K562 (cell line): Measurements from ENCODE around the gene MAZ. TPM values are rescaled to one million over a fixed set of nuclear protein-coding genes. Genes with fewer than 3 reads are reported as not detected.
A peak's percentile ranks its signal among the peaks of the same experiment; 100 is the strongest.

ENCODE experiments used
- ATAC-seq: fragments of 200-7000 bp; cut with Tn5 transposase; 3 replicates; pipeline ENCODE4 v1.9.1; 2020; ENCODE audit warnings: moderate library complexity
- BruUV-seq: library from RNA; stranded (reverse); fragments of 400-500 nt; replicated peaks from 2 replicates; lab custom pipeline; 2021; lab: Mats Ljungman, UMichigan
- CTCF ChIA-PET: fragments of 300-600 bp; formaldehyde crosslinking; extraction: SDS; loops from one replicate; lab custom pipeline; 2021; ENCODE audit warnings: low intra/inter-chr PET ratio; lab: Yijun Ruan, JAX
- POLR2A ChIA-PET: fragments of 300-600, 350-650 bp; sonication (Branson Sonifier 250); formaldehyde crosslinking; extraction: SDS; loops from one replicate; lab custom pipeline; 2021; ENCODE audit warnings: antibody characterized with exemption, inconsistent platforms; lab: Yijun Ruan, JAX
- DNase-seq, 4 experiments: peaks; one replicate each; pipeline versions ENCODE4 v3.0.0 to v3.0.0-alpha.2; 2011 to 2018; ENCODE audit warnings: low spot score in 3 of 4, mixed read lengths in 3 of 4; ENCODE audit errors: extremely low read depth in 1 of 4
- FAIRE-seq: peaks from 2 replicates; lab custom pipeline; 2011; peaks lifted over from hg19 to GRCh38; lab: Jason Lieb, UNC
- H2AFZ ChIP-seq: 2 replicates; pipeline ENCODE4 v1.6.0; 2011; ENCODE audit warnings: low read depth, low read length, control low read depth, inconsistent platforms
- H3K27ac ChIP-seq: fragments of 200-600 bp; 3 replicates; pipeline ENCODE4 v1.8.0; 2011; ENCODE audit warnings: low read depth, mild to moderate bottlenecking, control low read depth, inconsistent platforms, low read length, moderate library complexity, mixed read lengths; ENCODE audit errors: extremely low read depth
- H3K27me3 ChIP-seq, 2 experiments: fragments of 300-600 bp in 1 of 2; 2 replicates in 1 of 2; 3 replicates in 1 of 2; pipeline versions ENCODE4 v1.6.0 to v1.8.0; 2011; ENCODE audit warnings: inconsistent platforms in 2 of 2, low read length in 2 of 2, mild to moderate bottlenecking in 1 of 2, mixed read lengths in 1 of 2, moderate library complexity in 1 of 2; ENCODE audit not compliant: control insufficient read depth in 2 of 2, insufficient read depth in 2 of 2
- H3K36me3 ChIP-seq: fragments of 300-600 bp; 3 replicates; pipeline ENCODE4 v1.8.0; 2011; ENCODE audit warnings: mild to moderate bottlenecking, low read length, inconsistent platforms; ENCODE audit not compliant: control insufficient read depth, insufficient read depth
- H3K4me1 ChIP-seq, 2 experiments: fragments of 200-600 bp in 1 of 2; replicated peaks in 1 of 2; 2 replicates in 1 of 2; 3 replicates in 1 of 2; pipeline versions ENCODE4 v1.5.1 to v1.8.0; 2011; ENCODE audit warnings: inconsistent platforms in 2 of 2, low read length in 2 of 2, mild to moderate bottlenecking in 1 of 2, mixed read lengths in 1 of 2, moderate library complexity in 1 of 2; ENCODE audit not compliant: control insufficient read depth in 2 of 2, insufficient read depth in 2 of 2
- H3K4me2 ChIP-seq: 2 replicates; pipeline ENCODE4 v1.6.1; 2011; ENCODE audit warnings: low read length, control low read depth, inconsistent platforms, mixed read lengths; ENCODE audit not compliant: insufficient read depth
- H3K4me3 ChIP-seq: fragments of 200-600 bp; sonication (generic), shearing (Covaris generic); 2 replicates; pipeline ENCODE4 v1.5.1; 2016; ENCODE audit warnings: control low read depth, inconsistent platforms
- H3K79me2 ChIP-seq: fragments of 200-600 bp; 3 replicates; pipeline ENCODE4 v1.8.0; 2011; ENCODE audit warnings: low read length, inconsistent platforms; ENCODE audit not compliant: control insufficient read depth, insufficient read depth
- H3K9ac ChIP-seq, 2 experiments: 2 replicates each; pipeline versions ENCODE4 v1.6.0 to v1.6.1; 2011; ENCODE audit warnings: low read depth in 2 of 2, low read length in 2 of 2, control low read depth in 1 of 2, inconsistent platforms in 1 of 2, mild to moderate bottlenecking in 1 of 2, mixed read lengths in 1 of 2; ENCODE audit not compliant: insufficient read depth in 1 of 2
- H3K9me1 ChIP-seq: one replicate; pipeline ENCODE4 v1.6.0; 2011; ENCODE audit warnings: inconsistent platforms, mild to moderate bottlenecking, low read length, moderate library complexity; ENCODE audit not compliant: control insufficient read depth, insufficient read depth
- H3K9me3 ChIP-seq: replicated peaks from 2 replicates; pipeline ENCODE4 v1.5.1; 2011; ENCODE audit warnings: low read depth, low read length, inconsistent platforms; ENCODE audit not compliant: control insufficient read depth, insufficient read depth
- H4K20me1 ChIP-seq: replicated peaks from 2 replicates; pipeline ENCODE4 v1.6.1; 2011; ENCODE audit warnings: low read length, inconsistent platforms, mixed read lengths; ENCODE audit not compliant: control insufficient read depth, insufficient read depth
- DACH1 ChIP-seq: fragments of 450-650 bp; IDR thresholded peaks from 2 replicates; pipeline ENCODE4 v1.6.1; 2018; ENCODE audit not compliant: partially characterized antibody
- ELF1 ChIP-seq: fragments of 200-800 bp; sonication (Bioruptor generic); IDR thresholded peaks from 2 replicates; pipeline ENCODE4 v1.6.1; 2016; ENCODE audit warnings: missing genetic modification characterization, missing compliant biosample characterization
- KLF6 ChIP-seq: fragments of 250-450 bp; sonication (Bioruptor Pico); IDR thresholded peaks from 2 replicates; pipeline ENCODE4 v1.4.0; 2020; ENCODE audit warnings: mild to moderate bottlenecking, moderate library complexity, borderline replicate concordance
- L3MBTL2 ChIP-seq: fragments of 450-650 bp; IDR thresholded peaks from 2 replicates; pipeline ENCODE4 v1.6.1; 2016; ENCODE audit warnings: mild to moderate bottlenecking, moderate library complexity
- SRF ChIP-seq, 2 experiments: fragments of 250-450, 450-650 bp in 1 of 2; sonication (Bioruptor Pico) in 1 of 2; sonication (generic) in 1 of 2; formaldehyde crosslinking; IDR thresholded peaks; 2 replicates each; pipeline versions ENCODE4 v1.5.0 to v1.5.1; 2020 to 2022; ENCODE audit warnings: mild to moderate bottlenecking in 1 of 2, missing genetic modification reagents in 1 of 2
- TEAD2 ChIP-seq: fragments of 450-650 bp; IDR thresholded peaks from 2 replicates; pipeline ENCODE4 v1.6.1; 2016; ENCODE audit warnings: missing genetic modification characterization, control low read depth, missing compliant biosample characterization
- THRAP3 ChIP-seq: fragments of 450-650 bp; IDR thresholded peaks from 2 replicates; pipeline ENCODE4 v1.6.1; 2016; ENCODE audit warnings: mild to moderate bottlenecking, inconsistent platforms, borderline replicate concordance
- TRIM24 ChIP-seq, 2 experiments: fragments of 450-650 bp; IDR thresholded peaks; 2 replicates each; pipeline ENCODE4 v1.6.1; 2016
- ZNF311 ChIP-seq: fragments of 250-450 bp; sonication (Bioruptor Pico); IDR thresholded peaks from 2 replicates; pipeline ENCODE4 v1.4.0; 2020; ENCODE audit warnings: mild to moderate bottlenecking, moderate library complexity
- ZNF354B ChIP-seq: fragments of 250-450 bp; sonication (Bioruptor Pico); IDR thresholded peaks from 2 replicates; pipeline ENCODE4 v1.4.0; 2020
- ZNF561 ChIP-seq: fragments of 450-650 bp; formaldehyde crosslinking; conservative IDR thresholded peaks from 2 replicates; pipeline ENCODE4 v1.4.0; 2020; ENCODE audit warnings: mild to moderate bottlenecking, moderate library complexity
- ZNF668 ChIP-seq: fragments of 250-450 bp; sonication (Bioruptor Pico); IDR thresholded peaks from 2 replicates; pipeline ENCODE4 v1.8.0; 2022; ENCODE audit warnings: mild to moderate bottlenecking, inconsistent platforms
- WGBS: fragments of 100-300 bp; shearing (Covaris generic); methylation state at CpG from one replicate; pipeline ENCODE4 v1.1.6; 2016; ENCODE audit warnings: low coverage, mixed read lengths; ENCODE audit not compliant: insufficient coverage; ENCODE audit errors: missing lambda C conversion rate; 5-methylcytosine and 5-hydroxymethylcytosine counted together
- in situ Hi-C: fragments of 300-500 bp; cut with MboI; formaldehyde crosslinking; loops from 4 replicates; pipeline ENCODE4 v1.15.0; 2018; ENCODE audit warnings: inconsistent platforms, mixed read lengths
- intact Hi-C: fragments of 100-400 bp; cut with micrococcal nuclease; formaldehyde crosslinking; loops from 2 replicates; pipeline ENCODE4 v1.14.2; 2022
- polyA plus RNA-seq, 8 experiments: library from polyadenylated mRNA; depleted of rRNA in 4 of 8; stranded (reverse) in 5 of 8; unstranded in 3 of 8; fragments of >200 nt; fragmentation: Nextera tagmentation in 2 of 8; fragmentation: Illumina TruSeq in 1 of 8; extraction: Ambion mirVana in 2 of 8; extraction: Trizol in 1 of 8; gene quantifications; 2 replicates each; pipeline versions ENCODE4 v1.2.1 to v1.2.3, GENCODE V29; 2011 to 2014; ENCODE audit warnings: inconsistent platforms in 1 of 8, missing spikeins in 1 of 8
- total RNA-seq, 7 experiments: library from RNA; depleted of rRNA in 6 of 7; stranded (reverse); fragments of >200 nt in 6 of 7; fragmentation: Illumina TruSeq in 2 of 7; extraction: Trizol in 2 of 7; gene quantifications; 2 replicates each; pipeline versions ENCODE4 v1.2.1 to v1.2.3, GENCODE V29; 2011 to 2021; ENCODE audit warnings: low replicate concordance in 1 of 7
- TF ChIP-seq, protein P1 (sequence below), 3 experiments: fragments of 200-800 bp in 1 of 3; fragments of 250-450 bp in 1 of 3; fragments of 450-650 bp in 1 of 3; sonication (Bioruptor Pico) in 1 of 3; sonication (Bioruptor generic) in 1 of 3; formaldehyde crosslinking in 1 of 3; IDR thresholded peaks; 2 replicates each; pipeline versions ENCODE4 v1.6.1 to v1.8.0; 2016 to 2022; ENCODE audit warnings: mild to moderate bottlenecking in 2 of 3, missing genetic modification characterization in 2 of 3, missing compliant biosample characterization in 1 of 3, moderate library complexity in 1 of 3
- TF ChIP-seq, protein P2 (sequence below), 3 experiments: fragments of 200-800 bp in 1 of 3; sonication (Bioruptor generic) in 1 of 3; sonication (generic) in 1 of 3; formaldehyde crosslinking in 1 of 3; IDR thresholded peaks; 2 replicates each; pipeline versions ENCODE4 v1.6.1 to v1.8.0; 2016 to 2022; ENCODE audit warnings: mild to moderate bottlenecking in 2 of 3, missing compliant biosample characterization in 2 of 3, missing genetic modification characterization in 2 of 3, missing genetic modification reagents in 1 of 3
- TF ChIP-seq, protein P3 (sequence below): fragments of 450-650 bp; formaldehyde crosslinking; IDR thresholded peaks from 2 replicates; pipeline ENCODE4 v1.4.0; 2020; ENCODE audit warnings: mild to moderate bottlenecking

The MAZ gene
- total and polyA plus RNA-seq, 9 of the 15 experiments (the other 6 are each of a cell fraction or from before 2014, with no cell fraction given), result 45.4 to 532 (median 250) TPM

DNA sequence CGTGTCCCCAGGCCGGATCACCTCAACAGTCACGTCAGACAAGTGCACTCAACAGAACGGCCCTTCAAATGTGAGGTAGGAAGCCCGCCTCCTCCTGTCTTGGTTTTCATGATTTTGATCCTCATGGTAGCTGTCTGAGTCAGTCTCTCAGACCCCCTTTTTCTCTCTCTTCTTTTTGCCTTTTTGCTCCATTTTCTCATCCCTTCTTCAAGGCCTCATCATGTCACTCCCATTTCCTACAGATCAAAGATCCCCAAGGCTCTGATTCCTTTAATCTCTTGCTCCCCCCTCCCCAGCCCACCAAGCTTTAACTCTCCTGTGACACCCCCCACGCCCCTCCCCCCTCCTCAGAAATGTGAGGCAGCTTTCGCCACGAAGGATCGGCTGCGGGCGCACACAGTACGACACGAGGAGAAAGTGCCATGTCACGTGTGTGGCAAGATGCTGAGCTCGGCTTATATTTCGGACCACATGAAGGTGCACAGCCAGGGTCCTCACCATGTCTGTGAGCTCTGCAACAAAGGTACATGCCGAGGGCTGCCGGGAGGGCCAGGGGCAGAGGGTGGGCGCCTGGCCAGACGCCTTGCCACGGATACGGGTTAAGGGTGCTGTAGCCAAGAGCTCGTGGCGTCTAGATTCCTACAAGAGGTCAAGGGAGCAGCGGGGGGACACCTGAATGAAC is 2.0 kb downstream of the MAZ start:
- H3K36me3 ChIP-seq, result peaks cover 50% of the 10 kb centered on the region
- H3K9ac ChIP-seq, result peak overlapping the region; percentile 84 to 100
- H3K27me3 ChIP-seq, result no peaks in the 10 kb centered on the region
- no peak for ATAC-seq
- H3K9me3 ChIP-seq, result no peaks in the 10 kb centered on the region
- no peaks in the 10 kb centered on the region for H3K9me1 ChIP-seq
- peaks cover 47% of the 10 kb centered on the region for H3K79me2 ChIP-seq
- H3K4me3 ChIP-seq, result peak overlapping the region; percentile 60
- no peak overlapping the region for H2AFZ ChIP-seq
- no peak for FAIRE-seq
- under 1% methylated on average over 24 of the region's 25 CpGs for WGBS
- intact Hi-C loops (no loop called here), in situ Hi-C loops (no loop called here)
- BruUV-seq, result no TSS peak
- H3K4me2 ChIP-seq, result peak overlapping the region; percentile 91
- ChIA-PET CTCF (interaction anchor here (1.1 kb wide), 1 partner anchor 8 kb away, joined by 3 read pairs; no protein-coding TSS in a partner anchor), POLR2A (interaction anchor here (0.5 to 2.7 kb wide), 7 partner anchors 11 to 745 kb away, joined by 3 to 8 read pairs (median 3); partner anchors contain the start of gene KIF22)
- peaks cover 23% of the 10 kb centered on the region; the same call in 1 of the 2 replicates for H4K20me1 ChIP-seq
- peak overlapping the region; percentile 88 for H3K27ac ChIP-seq
- peaks cover 49 to 74% of the 10 kb centered on the region in 2 experiments for H3K4me1 ChIP-seq
- DNase-seq, result peak in 1 of 4 experiments; percentile 48
- TF ChIP-seq ZNF668 (no peak), L3MBTL2 (no peak), THRAP3 (0 out of 2 replicates have a peak, but pooled peaks have one; percentile 58), ZNF561 (CRISPR knock-in tag) (no peak), TRIM24 (IDR thresholded peaks at IDR 0.05) (no peak), ZNF354B (CRISPR knock-in tag) (no peak), ZNF311 (CRISPR knock-in tag) (no peak), ELF1 (peak; percentile 54; the same call in 1 of the 2 replicates), TEAD2 (tag) (no peak), KLF6 (CRISPR knock-in tag) (no peak), DACH1 (no peak), SRF (CRISPR knock-in tag; IDR thresholded peaks at IDR 0.05) (no peak)
- TF ChIP-seq, protein P1, sequence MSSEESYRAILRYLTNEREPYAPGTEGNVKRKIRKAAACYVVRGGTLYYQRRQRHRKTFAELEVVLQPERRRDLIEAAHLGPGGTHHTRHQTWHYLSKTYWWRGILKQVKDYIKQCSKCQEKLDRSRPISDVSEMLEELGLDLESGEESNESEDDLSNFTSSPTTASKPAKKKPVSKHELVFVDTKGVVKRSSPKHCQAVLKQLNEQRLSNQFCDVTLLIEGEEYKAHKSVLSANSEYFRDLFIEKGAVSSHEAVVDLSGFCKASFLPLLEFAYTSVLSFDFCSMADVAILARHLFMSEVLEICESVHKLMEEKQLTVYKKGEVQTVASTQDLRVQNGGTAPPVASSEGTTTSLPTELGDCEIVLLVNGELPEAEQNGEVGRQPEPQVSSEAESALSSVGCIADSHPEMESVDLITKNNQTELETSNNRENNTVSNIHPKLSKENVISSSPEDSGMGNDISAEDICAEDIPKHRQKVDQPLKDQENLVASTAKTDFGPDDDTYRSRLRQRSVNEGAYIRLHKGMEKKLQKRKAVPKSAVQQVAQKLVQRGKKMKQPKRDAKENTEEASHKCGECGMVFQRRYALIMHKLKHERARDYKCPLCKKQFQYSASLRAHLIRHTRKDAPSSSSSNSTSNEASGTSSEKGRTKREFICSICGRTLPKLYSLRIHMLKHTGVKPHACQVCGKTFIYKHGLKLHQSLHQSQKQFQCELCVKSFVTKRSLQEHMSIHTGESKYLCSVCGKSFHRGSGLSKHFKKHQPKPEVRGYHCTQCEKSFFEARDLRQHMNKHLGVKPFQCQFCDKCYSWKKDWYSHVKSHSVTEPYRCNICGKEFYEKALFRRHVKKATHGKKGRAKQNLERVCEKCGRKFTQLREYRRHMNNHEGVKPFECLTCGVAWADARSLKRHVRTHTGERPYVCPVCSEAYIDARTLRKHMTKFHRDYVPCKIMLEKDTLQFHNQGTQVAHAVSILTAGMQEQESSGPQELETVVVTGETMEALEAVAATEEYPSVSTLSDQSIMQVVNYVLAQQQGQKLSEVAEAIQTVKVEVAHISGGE (CRISPR knock-in tag; IDR thresholded peaks at IDR 0.05), result peak in 1 of 3 experiments; percentile 59; a peak in 1 of 6 replicates
- TF ChIP-seq, protein P2, sequence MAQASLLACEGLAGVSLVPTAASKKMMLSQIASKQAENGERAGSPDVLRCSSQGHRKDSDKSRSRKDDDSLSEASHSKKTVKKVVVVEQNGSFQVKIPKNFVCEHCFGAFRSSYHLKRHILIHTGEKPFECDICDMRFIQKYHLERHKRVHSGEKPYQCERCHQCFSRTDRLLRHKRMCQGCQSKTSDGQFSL (CRISPR knock-in tag; IDR thresholded peaks at IDR 0.05), result 0 out of 2 replicates have a peak, but pooled peaks have one; percentile 16
- TF ChIP-seq, protein P2 (tag; IDR thresholded peaks at IDR 0.05), result no peak
- TF ChIP-seq, protein P3, sequence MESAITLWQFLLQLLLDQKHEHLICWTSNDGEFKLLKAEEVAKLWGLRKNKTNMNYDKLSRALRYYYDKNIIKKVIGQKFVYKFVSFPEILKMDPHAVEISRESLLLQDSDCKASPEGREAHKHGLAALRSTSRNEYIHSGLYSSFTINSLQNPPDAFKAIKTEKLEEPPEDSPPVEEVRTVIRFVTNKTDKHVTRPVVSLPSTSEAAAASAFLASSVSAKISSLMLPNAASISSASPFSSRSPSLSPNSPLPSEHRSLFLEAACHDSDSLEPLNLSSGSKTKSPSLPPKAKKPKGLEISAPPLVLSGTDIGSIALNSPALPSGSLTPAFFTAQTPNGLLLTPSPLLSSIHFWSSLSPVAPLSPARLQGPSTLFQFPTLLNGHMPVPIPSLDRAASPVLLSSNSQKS (CRISPR knock-in tag), result no peak
